ENCODE data around the gene ADGRB3. TPM values are rescaled to one million over a fixed set of nuclear protein-coding genes. Genes with fewer than 3 reads are reported as not detected.
"Not testable (repeated sequence)": the region's sequence is repeated elsewhere in the genome, so short reads cannot be mapped to it uniquely, and the experiment has no call there.

Gene ADGRB3
- total RNA-seq, 3 donors from 2014 or later = 1.1 to 2.3 (median 1.2) TPM

GRCh38 chr6:69422475-69422874 lies 787.4 kb downstream of the ADGRB3 start:
- intact Hi-C loops (cut with DNase I; ENCODE audit: low total_unique reads) = no loop called here
- Histone ChIP-seq H3K36me3 (no peaks in the 10 kb centered on the region), H3K4me1 (no peaks in the 10 kb centered on the region), H3K4me3 (no peak overlapping the region), H3K27me3 (no peaks in the 10 kb centered on the region), H3K27ac (no peak overlapping the region), H3K9me3 (no peaks in the 10 kb centered on the region)
- TF ChIP-seq POLR2AphosphoS5 (IDR thresholded peaks at IDR 0.05) = no peak
- DNase-seq (ENCODE audit: low spot score in 2 of 2) = no peak

GRCh38 chr6:69423785-69424184 lies 788.7 kb downstream of the ADGRB3 start:
- intact Hi-C loops (cut with DNase I; ENCODE audit: low total_unique reads) = no loop called here
- H3K4me1 ChIP-seq = no peaks in the 10 kb centered on the region
- H3K27me3 ChIP-seq = no peaks in the 10 kb centered on the region
- no peak for DNase-seq (ENCODE audit: low spot score in 2 of 2)
- no peaks in the 10 kb centered on the region for H3K9me3 ChIP-seq
- H3K4me3 ChIP-seq = no peak overlapping the region
- no peaks in the 10 kb centered on the region for H3K36me3 ChIP-seq
- TF ChIP-seq POLR2A (IDR thresholded peaks at IDR 0.05) (no peak), CTCF (IDR thresholded peaks at IDR 0.05) (no peak), POLR2AphosphoS5 (IDR thresholded peaks at IDR 0.05) (no peak)
- H3K27ac ChIP-seq = no peak overlapping the region

GRCh38 chr6:69424581-69424980 lies 789.5 kb downstream of the ADGRB3 start:
- H3K4me3 ChIP-seq = no peak overlapping the region
- H3K9me3 ChIP-seq = no peaks in the 10 kb centered on the region
- no peak for TF ChIP-seq POLR2A (IDR thresholded peaks at IDR 0.05)
- no peak for TF ChIP-seq CTCF (IDR thresholded peaks at IDR 0.05)
- TF ChIP-seq POLR2AphosphoS5 (IDR thresholded peaks at IDR 0.05) = no peak
- DNase-seq (ENCODE audit: low spot score in 2 of 2) = no peak
- H3K27me3 ChIP-seq = no peaks in the 10 kb centered on the region
- H3K36me3 ChIP-seq = no peaks in the 10 kb centered on the region
- intact Hi-C loops (cut with DNase I; ENCODE audit: low total_unique reads) = no loop called here
- H3K4me1 ChIP-seq = no peaks in the 10 kb centered on the region
- H3K27ac ChIP-seq = no peak overlapping the region

GRCh38 chr6:69427882-69428281 lies 792.8 kb downstream of the ADGRB3 start:
- DNase-seq (ENCODE audit: low spot score in 2 of 2) = no peak
- no peak for TF ChIP-seq POLR2A (IDR thresholded peaks at IDR 0.05)
- TF ChIP-seq POLR2AphosphoS5 (IDR thresholded peaks at IDR 0.05) = no peak
- no peak for TF ChIP-seq CTCF (IDR thresholded peaks at IDR 0.05)
- no peaks in the 10 kb centered on the region for H3K27me3 ChIP-seq
- H3K36me3 ChIP-seq = no peaks in the 10 kb centered on the region
- no peak overlapping the region for H3K27ac ChIP-seq
- H3K9me3 ChIP-seq = no peaks in the 10 kb centered on the region
- no peaks in the 10 kb centered on the region for H3K4me1 ChIP-seq
- intact Hi-C loops (cut with DNase I; ENCODE audit: low total_unique reads) = no loop called here
- no peak overlapping the region for H3K4me3 ChIP-seq

- intact Hi-C loops (cut with DNase I; ENCODE audit: low total_unique reads); H3K27ac ChIP-seq; H3K27me3 ChIP-seq; H3K9me3 ChIP-seq; H3K4me1 ChIP-seq; H3K36me3 ChIP-seq; DNase-seq (ENCODE audit: low spot score in 2 of 2); H3K4me3 ChIP-seq: not testable (repeated sequence)
Observed at GRCh38 chr6:69432168-69432567, 797.1 kb downstream of the ADGRB3 start.

GRCh38 chr6:69433116-69433515 lies 798.0 kb downstream of the ADGRB3 start:
- H3K9me3 ChIP-seq; H3K27ac ChIP-seq; DNase-seq (ENCODE audit: low spot score in 2 of 2); H3K27me3 ChIP-seq; H3K4me1 ChIP-seq; H3K36me3 ChIP-seq; intact Hi-C loops (cut with DNase I; ENCODE audit: low total_unique reads); H3K4me3 ChIP-seq: not testable (repeated sequence)

GRCh38 chr6:69438113-69438512 lies 803.0 kb downstream of the ADGRB3 start:
- no peak overlapping the region for H3K27ac ChIP-seq
- no peak for DNase-seq (ENCODE audit: low spot score in 2 of 2)
- H3K4me3 ChIP-seq = no peak overlapping the region
- H3K4me1 ChIP-seq = no peaks in the 10 kb centered on the region
- H3K9me3 ChIP-seq = no peaks in the 10 kb centered on the region
- intact Hi-C loops (cut with DNase I; ENCODE audit: low total_unique reads) = no loop called here
- H3K36me3 ChIP-seq = no peaks in the 10 kb centered on the region
- no peaks in the 10 kb centered on the region for H3K27me3 ChIP-seq
- TF ChIP-seq CTCF (IDR thresholded peaks at IDR 0.05) (no peak), POLR2A (IDR thresholded peaks at IDR 0.05) (no peak), POLR2AphosphoS5 (IDR thresholded peaks at IDR 0.05) (no peak)

Measured in breast epithelium (tissue), 4 donors.